CD4-positive, CD25-positive, alpha-beta regulatory T cell (primary cell): Measurements from ENCODE around the gene UST. TPM values are rescaled to one million over a fixed set of nuclear protein-coding genes. Genes with fewer than 3 reads are reported as not detected.

Experiments
- ATAC-seq, 2 donors: fragments of 150-1000 bp; cut with Tn5 transposase; one replicate each; pipeline ENCODE4 v1.10.0; 2021; ENCODE audit warnings: low read depth in 2 of 2, moderate number of reproducible peaks in 2 of 2, moderate library complexity in 1 of 2
- DNase-seq, 3 donors: peaks; one replicate each; pipeline versions ENCODE4 v3.0.0 to v3.0.0-alpha.2; 2012 to 2022; ENCODE audit warnings: mixed read lengths in 1 of 3
- H3K27ac ChIP-seq: one replicate; pipeline ENCODE4 v1.7.0; 2013; ENCODE audit warnings: mild to moderate bottlenecking, low read length; ENCODE audit not compliant: insufficient read depth, poor library complexity, severe bottlenecking
- H3K27me3 ChIP-seq: one replicate; pipeline ENCODE4 v1.7.0; 2013; ENCODE audit warnings: low read length; ENCODE audit not compliant: control insufficient read depth, insufficient read depth
- H3K36me3 ChIP-seq: one replicate; pipeline ENCODE4 v1.7.0; 2013; ENCODE audit warnings: mild to moderate bottlenecking, low read length, moderate library complexity; ENCODE audit not compliant: control insufficient read depth, insufficient read depth
- H3K4me1 ChIP-seq: 2 replicates; pipeline ENCODE4 v1.7.0; 2013; ENCODE audit warnings: mild to moderate bottlenecking, low read length; ENCODE audit not compliant: insufficient read depth, control insufficient read depth, poor library complexity, severe bottlenecking
- H3K4me3 ChIP-seq: one replicate; pipeline ENCODE4 v1.7.0; 2013; ENCODE audit warnings: low read depth, mild to moderate bottlenecking, low read length, moderate library complexity
- H3K9me3 ChIP-seq, 2 experiments: 1 replicate in 1 of 2; 2 replicates in 1 of 2; pipeline ENCODE4 v1.7.0; 2013; ENCODE audit warnings: low read length in 2 of 2, mild to moderate bottlenecking in 1 of 2, moderate library complexity in 1 of 2; ENCODE audit not compliant: control insufficient read depth in 2 of 2
- H3K27ac Mint-ChIP-seq, 3 donors: one replicate each; pipeline ENCODE4 v1.8.0; 2020 to 2022; ENCODE audit warnings: mild to moderate bottlenecking in 3 of 3, mixed read lengths in 3 of 3, moderate library complexity in 2 of 3
- H3K27me3 Mint-ChIP-seq: one replicate; pipeline ENCODE4 v1.8.0; 2022; ENCODE audit warnings: mild to moderate bottlenecking, mixed read lengths
- H3K36me3 Mint-ChIP-seq: one replicate; pipeline ENCODE4 v1.8.0; 2020; ENCODE audit warnings: mixed read lengths
- H3K4me1 Mint-ChIP-seq, 4 donors: one replicate each; pipeline ENCODE4 v1.8.0; 2020 to 2022; ENCODE audit warnings: mixed read lengths in 4 of 4, mild to moderate bottlenecking in 1 of 4
- H3K4me3 Mint-ChIP-seq, 4 donors: one replicate each; pipeline ENCODE4 v1.8.0; 2020 to 2022; ENCODE audit warnings: mild to moderate bottlenecking in 4 of 4, mixed read lengths in 4 of 4, moderate library complexity in 3 of 4
- H3K9me3 Mint-ChIP-seq, 7 donors: one replicate each; pipeline ENCODE4 v1.8.0; 2020 to 2022; ENCODE audit warnings: mixed read lengths in 7 of 7, mild to moderate bottlenecking in 3 of 7, moderate library complexity in 2 of 7
- polyA plus RNA-seq, 4 donors: library from polyadenylated mRNA; unstranded; fragments of 300-500 nt; fragmentation: Illumina TruSeq; gene quantifications; one replicate each; pipeline ENCODE4 v1.2.3, GENCODE V29; 2021
- total RNA-seq: library from RNA; stranded (reverse); gene quantifications from one replicate; pipeline ENCODE4 v1.2.3, GENCODE V29; 2022

UST gene
- total and polyA plus RNA-seq, 5 donors from 2014 or later: 1.1 to 2.9 (median 2.5) TPM

DNA sequence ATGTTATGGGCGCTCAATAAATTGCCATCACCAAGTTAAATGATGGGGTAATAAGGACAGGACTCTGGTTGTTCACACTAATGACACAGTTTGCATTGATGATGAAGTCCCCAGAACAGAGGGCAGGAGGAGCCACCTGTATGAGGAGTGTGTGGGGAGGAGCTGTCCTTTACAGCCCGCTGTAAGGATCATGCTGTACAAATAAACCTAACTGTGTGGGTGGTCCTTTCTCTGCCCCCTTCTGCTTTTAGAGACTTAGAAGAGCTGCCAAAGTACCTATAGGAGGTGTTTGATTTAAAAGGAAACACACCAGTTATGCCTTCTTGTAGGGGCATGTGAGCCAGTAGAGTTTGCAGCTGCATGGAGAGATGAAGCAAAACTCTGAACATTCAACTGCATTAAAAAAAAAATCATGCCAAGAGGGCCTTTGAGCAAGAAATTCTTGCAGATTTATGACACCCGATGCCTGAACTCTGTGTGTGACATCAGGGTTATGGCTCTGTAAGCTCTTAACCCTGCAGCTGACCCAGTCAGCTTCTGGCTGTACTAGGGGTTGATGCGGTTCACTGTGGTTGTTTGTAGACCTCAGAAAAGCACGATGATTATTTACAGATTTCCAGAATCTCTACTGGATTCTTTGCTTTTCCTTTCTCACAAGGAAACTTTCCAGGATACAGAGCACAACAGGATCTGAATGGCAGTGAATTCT lies 67.4 kb downstream of the UST start:
- Mint-ChIP-seq H3K4me3 (no peak overlapping the region), H3K9me3 (peaks cover 0 to 9% (median 3%) of the 10 kb centered on the region in 7 donors), H3K36me3 (no peaks in the 10 kb centered on the region), H3K4me1 (peaks cover 0 to 3% (median 0%) of the 10 kb centered on the region in 4 donors), H3K27me3 (peaks cover 7% of the 10 kb centered on the region), H3K27ac (no peak overlapping the region)
- no peak for ATAC-seq
- H3K36me3 ChIP-seq: no peaks in the 10 kb centered on the region
- no peaks in the 10 kb centered on the region for H3K27me3 ChIP-seq
- H3K4me1 ChIP-seq: no peaks in the 10 kb centered on the region
- no peak overlapping the region for H3K27ac ChIP-seq
- no peaks in the 10 kb centered on the region for H3K9me3 ChIP-seq
- DNase-seq: no peak
- no peak overlapping the region for H3K4me3 ChIP-seq

DNA sequence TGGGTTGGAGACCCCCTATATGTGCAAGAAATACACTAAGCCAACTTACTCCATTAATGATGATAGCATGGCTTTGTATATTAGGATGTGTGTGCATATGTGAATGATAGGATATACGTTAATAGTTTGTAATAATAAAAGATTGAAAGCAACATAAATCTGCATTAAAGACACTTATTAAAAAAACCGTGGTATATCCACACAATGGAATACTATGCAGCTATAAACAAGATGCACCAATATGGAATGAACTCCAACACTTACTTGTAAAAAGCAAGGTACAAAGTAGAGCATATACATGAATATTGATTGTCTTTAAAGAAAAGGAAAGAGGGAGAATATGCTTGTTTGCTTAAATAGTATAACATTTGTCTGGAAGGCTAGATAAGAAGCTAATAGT lies 68.0 kb downstream of the UST start:
- Mint-ChIP-seq H3K36me3 (no peaks in the 10 kb centered on the region), H3K9me3 (peaks cover 0 to 9% (median 3%) of the 10 kb centered on the region in 7 donors), H3K4me3 (no peak overlapping the region), H3K4me1 (peaks cover 0 to 3% (median 0%) of the 10 kb centered on the region in 4 donors), H3K27me3 (peaks cover 7% of the 10 kb centered on the region), H3K27ac (no peak overlapping the region)
- H3K4me1 ChIP-seq: no peaks in the 10 kb centered on the region
- H3K27me3 ChIP-seq: no peaks in the 10 kb centered on the region
- no peak overlapping the region for H3K27ac ChIP-seq
- DNase-seq (no peak), ATAC-seq (no peak)
- H3K4me3 ChIP-seq: no peak overlapping the region
- H3K9me3 ChIP-seq: no peaks in the 10 kb centered on the region
- H3K36me3 ChIP-seq: no peaks in the 10 kb centered on the region

DNA sequence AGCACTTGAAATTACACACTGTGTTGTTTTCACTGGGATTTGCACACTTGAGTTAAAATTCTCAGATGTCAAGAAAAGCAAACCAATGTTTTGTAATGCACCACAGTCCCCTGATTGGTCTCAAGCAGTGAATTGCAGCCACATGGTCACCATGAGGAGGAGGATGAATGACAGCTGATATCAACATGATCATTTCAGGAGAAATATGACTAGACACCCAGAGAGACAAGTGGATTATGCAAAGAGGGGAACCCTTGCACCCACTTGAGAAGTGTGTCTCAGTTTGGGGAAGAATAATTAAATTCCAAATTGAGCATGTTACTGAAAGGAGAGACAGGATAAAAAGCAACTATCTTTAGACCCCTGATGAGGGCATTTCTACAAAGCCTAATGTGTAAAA lies 69.3 kb downstream of the UST start:
- Mint-ChIP-seq H3K4me3 (no peak overlapping the region), H3K9me3 (peaks cover 0 to 8% (median 3%) of the 10 kb centered on the region in 7 donors), H3K36me3 (no peaks in the 10 kb centered on the region), H3K27ac (no peak overlapping the region), H3K4me1 (peaks cover 0 to 3% (median 0%) of the 10 kb centered on the region in 4 donors), H3K27me3 (peaks cover 7% of the 10 kb centered on the region)
- ATAC-seq: no peak
- Histone ChIP-seq H3K4me1 (no peaks in the 10 kb centered on the region), H3K9me3 (no peaks in the 10 kb centered on the region), H3K36me3 (no peaks in the 10 kb centered on the region), H3K27ac (no peak overlapping the region), H3K27me3 (no peaks in the 10 kb centered on the region), H3K4me3 (no peak overlapping the region)
- DNase-seq: no peak

DNA sequence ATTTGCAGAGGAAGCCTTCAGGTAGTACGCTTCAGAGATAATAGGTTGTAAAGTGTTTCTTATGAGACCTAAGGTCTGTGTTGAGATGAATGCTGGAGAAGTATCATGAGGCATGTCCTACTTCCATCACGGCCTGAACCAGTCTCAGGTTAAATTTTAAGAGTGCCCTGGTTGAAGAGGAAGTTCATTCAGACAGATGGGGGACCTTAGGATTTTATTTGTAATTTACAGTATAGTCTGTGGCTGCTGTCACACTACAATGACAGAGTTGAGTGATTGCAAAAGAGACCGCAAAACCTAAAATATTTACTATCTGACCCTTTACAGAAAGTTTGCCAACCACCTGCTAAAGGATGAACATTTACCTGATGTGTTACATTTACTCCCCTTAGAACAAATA lies 70.9 kb downstream of the UST start:
- no peak for ATAC-seq
- peaks cover 0 to 3% (median 0%) of the 10 kb centered on the region in 4 donors for H3K4me1 Mint-ChIP-seq
- Histone ChIP-seq H3K9me3 (no peaks in the 10 kb centered on the region), H3K4me3 (no peak overlapping the region), H3K36me3 (no peaks in the 10 kb centered on the region), H3K27me3 (no peaks in the 10 kb centered on the region), H3K4me1 (no peaks in the 10 kb centered on the region), H3K27ac (no peak overlapping the region)
- no peak overlapping the region for H3K27ac Mint-ChIP-seq
- no peak for DNase-seq
- no peak overlapping the region for H3K4me3 Mint-ChIP-seq
- peaks cover 0 to 7% (median 1%) of the 10 kb centered on the region in 7 donors for H3K9me3 Mint-ChIP-seq
- H3K27me3 Mint-ChIP-seq: peaks cover 7% of the 10 kb centered on the region
- H3K36me3 Mint-ChIP-seq: no peaks in the 10 kb centered on the region

DNA sequence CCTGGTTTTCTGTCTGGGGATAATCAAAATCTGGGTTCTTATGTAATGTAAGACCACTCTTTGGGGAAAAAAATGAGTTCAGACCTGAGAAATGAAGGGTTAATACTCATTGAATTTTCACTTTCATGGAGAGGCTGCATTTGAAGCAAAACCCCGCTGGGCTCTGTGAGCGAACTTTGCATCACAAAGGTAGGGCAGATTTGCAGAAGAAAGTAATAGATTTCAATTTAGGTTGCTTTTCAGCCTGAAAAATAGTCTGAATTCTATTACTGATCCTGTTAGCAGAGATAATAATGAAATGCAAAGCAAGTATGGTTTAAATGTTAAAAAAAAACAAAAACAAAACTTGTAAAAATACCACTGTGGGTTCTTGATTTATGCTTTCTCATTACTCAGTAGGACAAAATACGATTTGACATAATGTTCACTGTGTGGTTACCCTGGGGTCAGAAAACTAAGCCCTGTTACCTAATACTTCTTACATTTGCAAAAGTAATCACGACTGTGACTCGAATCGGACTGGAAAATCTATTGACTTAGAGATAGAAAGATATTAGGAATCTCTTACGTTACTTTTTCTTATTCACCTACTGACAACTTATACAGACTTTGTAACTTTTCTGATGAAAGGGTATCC lies 72.2 kb downstream of the UST start:
- H3K4me1 ChIP-seq: no peaks in the 10 kb centered on the region
- H3K27me3 ChIP-seq: no peaks in the 10 kb centered on the region
- H3K9me3 ChIP-seq: no peaks in the 10 kb centered on the region
- no peak overlapping the region for H3K27ac Mint-ChIP-seq
- H3K36me3 Mint-ChIP-seq: no peaks in the 10 kb centered on the region
- no peak overlapping the region for H3K4me3 ChIP-seq
- peaks cover 0 to 3% (median 0%) of the 10 kb centered on the region in 4 donors for H3K4me1 Mint-ChIP-seq
- ATAC-seq (no peak), DNase-seq (no peak)
- H3K9me3 Mint-ChIP-seq: peaks cover 0 to 7% (median 2%) of the 10 kb centered on the region in 7 donors
- H3K36me3 ChIP-seq: no peaks in the 10 kb centered on the region
- peaks cover 13% of the 10 kb centered on the region for H3K27me3 Mint-ChIP-seq
- H3K27ac ChIP-seq: no peak overlapping the region
- no peak overlapping the region for H3K4me3 Mint-ChIP-seq

DNA sequence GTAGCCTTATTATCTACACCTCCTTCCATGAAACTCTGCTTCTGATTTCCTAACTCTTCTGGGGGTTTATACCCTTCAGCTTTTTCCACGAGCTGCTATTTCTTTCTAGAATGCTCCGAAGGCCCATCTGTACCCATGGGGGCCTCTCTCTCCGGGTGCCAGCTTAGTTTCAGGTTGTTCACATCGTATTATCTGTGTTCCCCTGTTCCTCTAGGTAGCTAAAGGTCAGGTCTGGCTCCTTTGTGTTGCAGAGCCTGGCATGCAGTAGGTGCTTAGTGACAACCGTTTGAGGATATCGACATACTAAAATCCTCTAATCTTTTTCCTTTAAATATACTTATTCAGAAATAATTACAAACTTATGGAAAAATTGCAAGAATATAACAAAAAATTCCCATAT lies 73.0 kb downstream of the UST start:
- peaks cover 0 to 8% (median 2%) of the 10 kb centered on the region in 7 donors for H3K9me3 Mint-ChIP-seq
- H3K27me3 ChIP-seq: no peaks in the 10 kb centered on the region
- DNase-seq: no peak
- H3K4me1 Mint-ChIP-seq: peaks cover 0 to 3% (median 0%) of the 10 kb centered on the region in 4 donors
- H3K4me3 Mint-ChIP-seq: no peak overlapping the region
- peaks cover under 1% of the 10 kb centered on the region for H3K36me3 Mint-ChIP-seq
- no peaks in the 10 kb centered on the region for H3K9me3 ChIP-seq
- H3K4me1 ChIP-seq: no peaks in the 10 kb centered on the region
- ATAC-seq: no peak
- H3K27ac ChIP-seq: no peak overlapping the region
- H3K27me3 Mint-ChIP-seq: peaks cover 11% of the 10 kb centered on the region
- H3K27ac Mint-ChIP-seq: no peak overlapping the region
- no peaks in the 10 kb centered on the region for H3K36me3 ChIP-seq
- no peak overlapping the region for H3K4me3 ChIP-seq

DNA sequence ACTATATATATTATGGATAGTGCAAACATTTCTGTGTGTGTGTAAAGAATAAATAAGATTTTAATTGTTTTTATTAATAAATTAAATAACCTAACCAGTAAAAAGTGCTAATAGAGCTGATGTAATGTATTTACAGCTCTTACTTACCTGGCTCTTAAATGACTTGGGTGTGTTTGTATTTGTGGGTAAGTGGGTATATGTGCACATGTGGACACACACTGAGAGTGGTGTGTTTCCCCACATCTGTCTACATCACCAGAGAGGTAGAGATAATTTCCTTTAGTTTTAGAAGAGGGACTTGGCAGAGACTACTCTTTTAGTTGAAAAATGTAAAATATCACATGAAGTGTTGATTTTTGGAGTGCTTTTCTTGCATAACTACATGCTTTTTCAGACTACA lies 76.0 kb downstream of the UST start:
- no peak overlapping the region for H3K27ac ChIP-seq
- ATAC-seq (no peak), DNase-seq (no peak)
- H3K4me1 ChIP-seq: no peaks in the 10 kb centered on the region
- peaks cover 0 to 7% (median 3%) of the 10 kb centered on the region in 7 donors for H3K9me3 Mint-ChIP-seq
- peaks cover 6% of the 10 kb centered on the region for H3K27me3 Mint-ChIP-seq
- H3K4me3 ChIP-seq: no peak overlapping the region
- H3K27ac Mint-ChIP-seq: no peak overlapping the region
- H3K4me1 Mint-ChIP-seq: no peaks in the 10 kb centered on the region
- no peaks in the 10 kb centered on the region for H3K36me3 ChIP-seq
- no peaks in the 10 kb centered on the region for H3K27me3 ChIP-seq
- H3K36me3 Mint-ChIP-seq: peaks cover 4% of the 10 kb centered on the region
- H3K4me3 Mint-ChIP-seq: no peak overlapping the region
- H3K9me3 ChIP-seq: no peaks in the 10 kb centered on the region

DNA sequence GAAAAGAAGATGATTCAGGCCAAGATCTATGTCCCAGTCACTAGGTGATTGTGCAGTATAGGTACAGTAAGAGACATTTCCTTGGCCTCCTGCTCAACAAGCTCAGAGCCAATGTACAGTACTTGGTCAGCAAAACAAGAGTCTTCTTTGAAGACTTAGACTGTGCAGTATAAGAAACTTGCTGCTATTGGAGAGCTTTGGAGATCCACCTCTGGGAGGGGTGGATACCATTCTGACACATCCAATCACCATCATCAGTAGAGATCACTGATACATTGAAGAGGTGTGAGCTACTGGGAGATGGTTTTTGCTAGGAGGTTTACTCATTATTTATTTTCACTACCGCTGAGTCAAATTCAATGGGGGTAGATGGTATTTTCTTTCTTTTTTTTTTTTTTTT lies 77.5 kb downstream of the UST start:
- Mint-ChIP-seq H3K27ac (no peak overlapping the region), H3K4me3 (no peak overlapping the region), H3K36me3 (peaks cover 4% of the 10 kb centered on the region), H3K9me3 (peaks cover 0 to 7% (median 3%) of the 10 kb centered on the region in 7 donors), H3K4me1 (peaks cover 0 to 3% (median 0%) of the 10 kb centered on the region in 4 donors), H3K27me3 (peaks cover 6% of the 10 kb centered on the region)
- H3K36me3 ChIP-seq: no peaks in the 10 kb centered on the region
- DNase-seq (no peak), ATAC-seq (no peak)
- no peak overlapping the region for H3K27ac ChIP-seq
- H3K4me1 ChIP-seq: no peaks in the 10 kb centered on the region
- no peaks in the 10 kb centered on the region for H3K9me3 ChIP-seq
- no peaks in the 10 kb centered on the region for H3K27me3 ChIP-seq
- no peak overlapping the region for H3K4me3 ChIP-seq
